ENCODE measurements around the gene PLA2G4D.

- TF ChIP-seq, protein P1, sequence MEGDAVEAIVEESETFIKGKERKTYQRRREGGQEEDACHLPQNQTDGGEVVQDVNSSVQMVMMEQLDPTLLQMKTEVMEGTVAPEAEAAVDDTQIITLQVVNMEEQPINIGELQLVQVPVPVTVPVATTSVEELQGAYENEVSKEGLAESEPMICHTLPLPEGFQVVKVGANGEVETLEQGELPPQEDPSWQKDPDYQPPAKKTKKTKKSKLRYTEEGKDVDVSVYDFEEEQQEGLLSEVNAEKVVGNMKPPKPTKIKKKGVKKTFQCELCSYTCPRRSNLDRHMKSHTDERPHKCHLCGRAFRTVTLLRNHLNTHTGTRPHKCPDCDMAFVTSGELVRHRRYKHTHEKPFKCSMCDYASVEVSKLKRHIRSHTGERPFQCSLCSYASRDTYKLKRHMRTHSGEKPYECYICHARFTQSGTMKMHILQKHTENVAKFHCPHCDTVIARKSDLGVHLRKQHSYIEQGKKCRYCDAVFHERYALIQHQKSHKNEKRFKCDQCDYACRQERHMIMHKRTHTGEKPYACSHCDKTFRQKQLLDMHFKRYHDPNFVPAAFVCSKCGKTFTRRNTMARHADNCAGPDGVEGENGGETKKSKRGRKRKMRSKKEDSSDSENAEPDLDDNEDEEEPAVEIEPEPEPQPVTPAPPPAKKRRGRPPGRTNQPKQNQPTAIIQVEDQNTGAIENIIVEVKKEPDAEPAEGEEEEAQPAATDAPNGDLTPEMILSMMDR (IDR thresholded peaks at IDR 0.05; ENCODE audit: borderline replicate concordance, extremely low read depth, low read length, poor library complexity, severe bottlenecking), result no peak
- TF ChIP-seq EZH2 (IDR thresholded peaks at IDR 0.05; ENCODE audit: borderline replicate concordance, low read depth, low read length, severe bottlenecking), result no peak
Observed at GRCh38 chr15:42088801-42089640, 5.3 kb downstream of the PLA2G4D start.

Data from DND-41 (cell line).